Measurements from ENCODE around the gene NPFFR2.

DNA sequence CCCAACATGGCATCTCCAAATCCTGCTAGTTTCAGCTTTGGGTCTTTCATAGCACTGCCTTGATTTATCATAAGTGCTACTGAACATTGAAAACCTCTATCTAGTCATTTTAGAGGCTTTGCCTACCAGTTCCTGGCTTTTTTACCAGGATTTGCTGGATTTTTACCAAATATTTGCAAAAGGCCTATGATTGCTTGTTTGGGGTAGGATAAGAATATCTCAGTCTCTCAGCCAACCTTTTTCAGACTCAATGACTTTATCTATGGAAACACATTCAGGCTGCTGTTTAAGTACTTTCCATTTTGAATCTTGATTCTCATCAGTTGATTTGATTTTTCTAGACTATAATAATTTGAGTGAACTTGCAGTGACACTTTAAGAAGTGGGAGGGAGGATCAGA lies 80.1 kb downstream of the NPFFR2 start:
- TF ChIP-seq, protein P1, sequence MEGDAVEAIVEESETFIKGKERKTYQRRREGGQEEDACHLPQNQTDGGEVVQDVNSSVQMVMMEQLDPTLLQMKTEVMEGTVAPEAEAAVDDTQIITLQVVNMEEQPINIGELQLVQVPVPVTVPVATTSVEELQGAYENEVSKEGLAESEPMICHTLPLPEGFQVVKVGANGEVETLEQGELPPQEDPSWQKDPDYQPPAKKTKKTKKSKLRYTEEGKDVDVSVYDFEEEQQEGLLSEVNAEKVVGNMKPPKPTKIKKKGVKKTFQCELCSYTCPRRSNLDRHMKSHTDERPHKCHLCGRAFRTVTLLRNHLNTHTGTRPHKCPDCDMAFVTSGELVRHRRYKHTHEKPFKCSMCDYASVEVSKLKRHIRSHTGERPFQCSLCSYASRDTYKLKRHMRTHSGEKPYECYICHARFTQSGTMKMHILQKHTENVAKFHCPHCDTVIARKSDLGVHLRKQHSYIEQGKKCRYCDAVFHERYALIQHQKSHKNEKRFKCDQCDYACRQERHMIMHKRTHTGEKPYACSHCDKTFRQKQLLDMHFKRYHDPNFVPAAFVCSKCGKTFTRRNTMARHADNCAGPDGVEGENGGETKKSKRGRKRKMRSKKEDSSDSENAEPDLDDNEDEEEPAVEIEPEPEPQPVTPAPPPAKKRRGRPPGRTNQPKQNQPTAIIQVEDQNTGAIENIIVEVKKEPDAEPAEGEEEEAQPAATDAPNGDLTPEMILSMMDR (IDR thresholded peaks at IDR 0.05) = no peak
- no peak for TF ChIP-seq POLR2AphosphoS5 (IDR thresholded peaks at IDR 0.05)

All from breast epithelium (tissue), 3 donors.